HFFc6 (cell line): ENCODE data around the gene HCK. TPM values are rescaled to one million over a fixed set of nuclear protein-coding genes. Genes with fewer than 3 reads are reported as not detected.

Source experiments
- DNase-seq: peaks from one replicate; pipeline ENCODE4 v3.0.0-alpha.2; 2018
- H3K27ac Mint-ChIP-seq: 2 replicates; pipeline ENCODE4 v1.8.0; 2020; ENCODE audit warnings: mild to moderate bottlenecking, mixed read lengths
- H3K27me3 Mint-ChIP-seq: 2 replicates; pipeline ENCODE4 v1.8.0; 2021; ENCODE audit warnings: mild to moderate bottlenecking, moderate library complexity, mixed read lengths; ENCODE audit not compliant: insufficient read depth
- H3K36me3 Mint-ChIP-seq: 2 replicates; pipeline ENCODE4 v1.8.0; 2021; ENCODE audit warnings: low read depth, mixed read lengths
- H3K4me1 Mint-ChIP-seq: 2 replicates; pipeline ENCODE4 v1.8.0; 2020; ENCODE audit warnings: low read depth, mixed read lengths
- H3K4me3 Mint-ChIP-seq: 2 replicates; pipeline ENCODE4 v1.8.0; 2020; ENCODE audit warnings: mild to moderate bottlenecking, moderate library complexity, mixed read lengths
- H3K9me3 Mint-ChIP-seq: 2 replicates; pipeline ENCODE4 v1.8.0; 2020; ENCODE audit warnings: mild to moderate bottlenecking, mixed read lengths
- CTCF ChIP-seq: fragments of 200-600 bp; sonication (generic); IDR thresholded peaks from 2 replicates; pipeline ENCODE4 v1.5.0; 2021; ENCODE audit warnings: antibody characterized with exemption, mild to moderate bottlenecking
- total RNA-seq, 6 experiments: library from RNA; stranded (reverse); fragmentation: NEBNext Ultra II Directional; extraction: Animal tissue kit (Norgen Biotek cat#: 25700); gene quantifications; 2 replicates in 1 of 6; 3 replicates in 5 of 6; pipeline ENCODE4 v1.2.3, GENCODE V29; 2021

HCK gene
- total RNA-seq, 6 experiments from 2014 or later: not detected

- no peak for TF ChIP-seq CTCF
- Mint-ChIP-seq H3K27me3 (no peaks in the 10 kb centered on the region; the same call in 1 of the 2 replicates), H3K4me1 (no peaks in the 10 kb centered on the region), H3K4me3 (no peak overlapping the region), H3K9me3 (no peaks in the 10 kb centered on the region), H3K36me3 (peaks cover 4% of the 10 kb centered on the region; the same call in 1 of the 2 replicates), H3K27ac (no peak overlapping the region)
- DNase-seq: no peak
Observed at GRCh38 chr20:32127347-32127746, 75.3 kb downstream of the HCK start.

- Mint-ChIP-seq H3K4me3 (no peak overlapping the region), H3K9me3 (no peaks in the 10 kb centered on the region), H3K27ac (no peak overlapping the region), H3K4me1 (no peaks in the 10 kb centered on the region), H3K27me3 (no peaks in the 10 kb centered on the region; the same call in 1 of the 2 replicates), H3K36me3 (peaks cover 4% of the 10 kb centered on the region; the same call in 1 of the 2 replicates)
- no peak for TF ChIP-seq CTCF
- no peak for DNase-seq
Observed at GRCh38 chr20:32128167-32128566, 76.1 kb downstream of the HCK start.

GRCh38 chr20:32129863-32130262 lies 77.8 kb downstream of the HCK start:
- no peak overlapping the region for H3K4me3 Mint-ChIP-seq
- H3K27ac Mint-ChIP-seq: no peak overlapping the region
- no peaks in the 10 kb centered on the region; the same call in 1 of the 2 replicates for H3K27me3 Mint-ChIP-seq
- no peak for TF ChIP-seq CTCF
- DNase-seq: no peak
- no peaks in the 10 kb centered on the region for H3K4me1 Mint-ChIP-seq
- no peaks in the 10 kb centered on the region for H3K9me3 Mint-ChIP-seq
- peaks cover 4% of the 10 kb centered on the region; the same call in 1 of the 2 replicates for H3K36me3 Mint-ChIP-seq

- H3K4me3 Mint-ChIP-seq: no peak overlapping the region
- H3K27ac Mint-ChIP-seq: no peak overlapping the region
- no peak for DNase-seq
Observed at GRCh38 chr20:32130352-32130751, 78.3 kb downstream of the HCK start.

GRCh38 chr20:32130965-32131364 lies 78.9 kb downstream of the HCK start:
- Mint-ChIP-seq H3K27me3 (no peaks in the 10 kb centered on the region; the same call in 1 of the 2 replicates), H3K27ac (no peak overlapping the region), H3K4me1 (peaks cover 9% of the 10 kb centered on the region), H3K4me3 (no peak overlapping the region), H3K36me3 (0 out of 2 replicates have a peak, but pooled peaks cover 4% of the 10 kb centered on the region), H3K9me3 (no peaks in the 10 kb centered on the region)
- TF ChIP-seq CTCF: no peak
- no peak for DNase-seq

More at GRCh38 chr20:32130352-32130751, 78.3 kb downstream of the HCK start:
- H3K36me3 Mint-ChIP-seq: 0 out of 2 replicates have a peak, but pooled peaks cover 4% of the 10 kb centered on the region
- no peaks in the 10 kb centered on the region for H3K9me3 Mint-ChIP-seq
- no peaks in the 10 kb centered on the region; the same call in 1 of the 2 replicates for H3K27me3 Mint-ChIP-seq
- H3K4me1 Mint-ChIP-seq: peaks cover 3% of the 10 kb centered on the region
- no peak for TF ChIP-seq CTCF
